Osteocyte (in vitro differentiated cells): Measurements from ENCODE around the gene ZBP1. TPM values are rescaled to one million over a fixed set of nuclear protein-coding genes. Genes with fewer than 3 reads are reported as not detected.

Experiments
- DNase-seq: peaks from one replicate; pipeline ENCODE4 v3.0.0; 2021; ENCODE audit warnings: mixed read lengths; ENCODE audit not compliant: unreplicated experiment; ENCODE audit errors: extremely low spot score
- H3K27ac Mint-ChIP-seq: one replicate; pipeline ENCODE4 v1.8.0; 2021; ENCODE audit warnings: mild to moderate bottlenecking, mixed read lengths; ENCODE audit not compliant: unreplicated experiment
- H3K27me3 Mint-ChIP-seq: one replicate; pipeline ENCODE4 v1.8.0; 2021; ENCODE audit warnings: mixed read lengths; ENCODE audit not compliant: unreplicated experiment
- H3K36me3 Mint-ChIP-seq: one replicate; pipeline ENCODE4 v1.8.0; 2021; ENCODE audit warnings: mixed read lengths; ENCODE audit not compliant: unreplicated experiment
- H3K4me1 Mint-ChIP-seq: one replicate; pipeline ENCODE4 v1.8.0; 2021; ENCODE audit warnings: mixed read lengths; ENCODE audit not compliant: unreplicated experiment
- H3K4me3 Mint-ChIP-seq: one replicate; pipeline ENCODE4 v1.8.0; 2021; ENCODE audit warnings: mild to moderate bottlenecking, moderate library complexity, mixed read lengths; ENCODE audit not compliant: unreplicated experiment
- H3K9me3 Mint-ChIP-seq: one replicate; pipeline ENCODE4 v1.8.0; 2021; ENCODE audit warnings: mixed read lengths; ENCODE audit not compliant: unreplicated experiment
- total RNA-seq: library from RNA; stranded (reverse); gene quantifications from 2 replicates; pipeline ENCODE4 v1.2.1, GENCODE V29; 2021
- TF ChIP-seq, protein P1 (sequence below): fragments of 200-600 bp; sonication (generic); IDR thresholded peaks from 2 replicates; pipeline ENCODE4 v1.5.0; 2021; ENCODE audit warnings: antibody characterized with exemption, mild to moderate bottlenecking, moderate library complexity

ZBP1 gene
- total RNA-seq, 1 donor from 2014 or later: not detected

DNA sequence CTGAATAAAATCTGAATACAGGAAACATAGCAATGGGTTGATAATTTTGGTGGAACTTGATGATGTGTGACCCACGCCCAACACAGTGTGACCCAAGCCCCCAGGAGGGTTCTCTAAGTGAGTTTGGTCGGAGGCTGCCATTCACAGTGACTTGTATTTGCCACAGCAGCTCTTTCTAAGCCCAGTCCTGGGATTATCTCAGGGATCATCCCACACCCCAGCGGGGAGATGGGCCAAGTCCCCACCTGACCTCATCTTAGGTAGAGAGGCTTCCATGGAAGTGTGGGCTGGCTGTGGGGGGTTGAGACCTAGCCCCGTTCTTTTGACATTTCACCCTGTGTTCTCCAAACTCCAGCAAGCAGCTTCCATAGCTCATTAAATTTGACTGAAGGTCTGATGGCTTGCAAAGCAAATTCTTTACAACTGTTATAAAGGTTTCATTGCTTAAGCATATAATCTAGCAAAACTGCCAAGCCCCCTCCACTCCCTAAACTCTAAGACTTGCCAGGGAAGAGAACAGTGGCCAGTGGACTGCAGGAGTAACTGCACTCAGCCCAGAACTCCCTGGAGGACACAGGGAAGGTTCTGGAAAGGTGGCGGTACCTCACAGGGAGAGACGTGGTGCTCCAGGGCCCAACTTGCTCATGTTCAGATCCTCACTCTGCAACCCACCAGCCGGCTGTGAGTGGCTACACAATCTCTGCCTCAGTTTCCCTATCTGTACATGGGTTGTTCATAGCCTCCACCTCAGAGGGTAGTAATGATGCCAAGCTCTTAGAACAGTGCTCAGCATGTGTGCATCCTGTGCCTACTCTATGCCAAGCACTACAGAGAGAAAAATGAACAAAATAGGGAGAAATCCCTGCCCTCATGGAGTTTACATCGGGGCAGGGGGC lies 60.3 kb downstream of the ZBP1 start:
- TF ChIP-seq, protein P1, sequence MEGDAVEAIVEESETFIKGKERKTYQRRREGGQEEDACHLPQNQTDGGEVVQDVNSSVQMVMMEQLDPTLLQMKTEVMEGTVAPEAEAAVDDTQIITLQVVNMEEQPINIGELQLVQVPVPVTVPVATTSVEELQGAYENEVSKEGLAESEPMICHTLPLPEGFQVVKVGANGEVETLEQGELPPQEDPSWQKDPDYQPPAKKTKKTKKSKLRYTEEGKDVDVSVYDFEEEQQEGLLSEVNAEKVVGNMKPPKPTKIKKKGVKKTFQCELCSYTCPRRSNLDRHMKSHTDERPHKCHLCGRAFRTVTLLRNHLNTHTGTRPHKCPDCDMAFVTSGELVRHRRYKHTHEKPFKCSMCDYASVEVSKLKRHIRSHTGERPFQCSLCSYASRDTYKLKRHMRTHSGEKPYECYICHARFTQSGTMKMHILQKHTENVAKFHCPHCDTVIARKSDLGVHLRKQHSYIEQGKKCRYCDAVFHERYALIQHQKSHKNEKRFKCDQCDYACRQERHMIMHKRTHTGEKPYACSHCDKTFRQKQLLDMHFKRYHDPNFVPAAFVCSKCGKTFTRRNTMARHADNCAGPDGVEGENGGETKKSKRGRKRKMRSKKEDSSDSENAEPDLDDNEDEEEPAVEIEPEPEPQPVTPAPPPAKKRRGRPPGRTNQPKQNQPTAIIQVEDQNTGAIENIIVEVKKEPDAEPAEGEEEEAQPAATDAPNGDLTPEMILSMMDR: no peak
- Mint-ChIP-seq H3K9me3 (no peaks in the 10 kb centered on the region), H3K27ac (no peak overlapping the region), H3K27me3 (peaks cover 53% of the 10 kb centered on the region), H3K4me3 (no peak overlapping the region), H3K4me1 (no peaks in the 10 kb centered on the region), H3K36me3 (no peaks in the 10 kb centered on the region)
- no peak for DNase-seq

- Mint-ChIP-seq H3K4me3 (no peak overlapping the region), H3K27ac (no peak overlapping the region), H3K27me3 (peaks cover 57% of the 10 kb centered on the region), H3K9me3 (no peaks in the 10 kb centered on the region), H3K36me3 (no peaks in the 10 kb centered on the region), H3K4me1 (no peaks in the 10 kb centered on the region)
- TF ChIP-seq, protein P1: no peak
- no peak for DNase-seq
Measured at GRCh38 chr20:57559289-57559634, 61.0 kb downstream of the ZBP1 start.

- DNase-seq: no peak
- Mint-ChIP-seq H3K4me1 (no peaks in the 10 kb centered on the region), H3K27me3 (peaks cover 59% of the 10 kb centered on the region), H3K27ac (no peak overlapping the region), H3K9me3 (no peaks in the 10 kb centered on the region), H3K36me3 (no peaks in the 10 kb centered on the region), H3K4me3 (no peak overlapping the region)
- TF ChIP-seq, protein P1: no peak
Measured at GRCh38 chr20:57558614-57559288, 61.5 kb downstream of the ZBP1 start.

- Mint-ChIP-seq H3K4me3 (no peak overlapping the region), H3K36me3 (no peaks in the 10 kb centered on the region), H3K27me3 (peaks cover 64% of the 10 kb centered on the region), H3K4me1 (no peaks in the 10 kb centered on the region), H3K9me3 (no peaks in the 10 kb centered on the region), H3K27ac (no peak overlapping the region)
- DNase-seq: no peak
- TF ChIP-seq, protein P1: no peak
Measured at GRCh38 chr20:57557926-57558613, 62.2 kb downstream of the ZBP1 start.

GRCh38 chr20:57556980-57557274 lies 63.3 kb downstream of the ZBP1 start:
- H3K4me3 Mint-ChIP-seq: no peak overlapping the region
- H3K27me3 Mint-ChIP-seq: peaks cover 67% of the 10 kb centered on the region
- H3K36me3 Mint-ChIP-seq: no peaks in the 10 kb centered on the region
- TF ChIP-seq, protein P1: no peak
- H3K27ac Mint-ChIP-seq: no peak overlapping the region
- no peaks in the 10 kb centered on the region for H3K9me3 Mint-ChIP-seq
- no peak for DNase-seq
- no peaks in the 10 kb centered on the region for H3K4me1 Mint-ChIP-seq
